GM18505 (cell line): ENCODE results near the gene ACTC1.

Experiments
- ATAC-seq: cut with Tn5 transposase; IDR thresholded peaks from one replicate; pipeline ENCODE4 v1.9.1; 2021; ENCODE audit not compliant: unreplicated experiment
- POLR2A ChIP-seq: IDR thresholded peaks from 4 replicates; pipeline ENCODE4 v1.6.1; 2011; ENCODE audit warnings: borderline replicate concordance; ENCODE audit not compliant: insufficient read depth, insufficient read length; ENCODE audit errors: extremely low read depth

The ACTC1 gene

GRCh38 chr15:34793071-34793470 is 2.3 kb downstream of the ACTC1 start:
- no peak for ATAC-seq
- TF ChIP-seq POLR2A: no peak

- no peak for TF ChIP-seq POLR2A
- ATAC-seq: no peak
Observed at GRCh38 chr15:34791701-34792100, 3.6 kb downstream of the ACTC1 start.

GRCh38 chr15:34790121-34790520 is 5.2 kb downstream of the ACTC1 start:
- no peak for ATAC-seq
- TF ChIP-seq POLR2A: no peak

GRCh38 chr15:34789326-34789725 is 6.0 kb downstream of the ACTC1 start:
- no peak for TF ChIP-seq POLR2A
- ATAC-seq: no peak

GRCh38 chr15:34786206-34786605 is 9.1 kb downstream of the ACTC1 start:
- TF ChIP-seq POLR2A: no peak
- ATAC-seq: no peak

GRCh38 chr15:34783991-34784390 is 11.4 kb downstream of the ACTC1 start:
- ATAC-seq: no peak
- TF ChIP-seq POLR2A: no peak

GRCh38 chr15:34783431-34783830 is 11.9 kb downstream of the ACTC1 start:
- ATAC-seq: no peak
- TF ChIP-seq POLR2A: no peak

- no peak for ATAC-seq
Observed at GRCh38 chr15:34782901-34783300, 12.4 kb downstream of the ACTC1 start.

GRCh38 chr15:34780725-34781124 is 14.6 kb downstream of the ACTC1 start:
- ATAC-seq: no peak
- TF ChIP-seq POLR2A: no peak

More at GRCh38 chr15:34782901-34783300, 12.4 kb downstream of the ACTC1 start:
- TF ChIP-seq POLR2A: no peak

GRCh38 chr15:34776606-34777105 is 18.7 kb downstream of the ACTC1 start:
- ATAC-seq: no peak
- no peak for TF ChIP-seq POLR2A

- TF ChIP-seq POLR2A: no peak
- no peak for ATAC-seq
Observed at GRCh38 chr15:34773917-34774316, 21.4 kb downstream of the ACTC1 start.

- TF ChIP-seq POLR2A: no peak
Observed at GRCh38 chr15:34773013-34773412, 22.3 kb downstream of the ACTC1 start.

GRCh38 chr15:34772312-34772711 is 23.0 kb downstream of the ACTC1 start:
- TF ChIP-seq POLR2A: no peak
- ATAC-seq: no peak

More at GRCh38 chr15:34773013-34773412, 22.3 kb downstream of the ACTC1 start:
- ATAC-seq: no peak

- no peak for ATAC-seq
- TF ChIP-seq POLR2A: no peak
Observed at GRCh38 chr15:34769711-34770110, 25.6 kb downstream of the ACTC1 start.

- no peak for ATAC-seq
- TF ChIP-seq POLR2A: no peak
Observed at GRCh38 chr15:34768530-34768929, 26.8 kb downstream of the ACTC1 start.
